Measurements from ENCODE around the gene SPARCL1.

The SPARCL1 gene

GRCh38 chr4:87502580-87503238, 26.5 kb downstream of the SPARCL1 start:
- H3K27me3 ChIP-seq (ENCODE audit: control insufficient read depth, insufficient read depth, low read length) = no peaks in the 10 kb centered on the region
- no peak for TF ChIP-seq CTCF (IDR thresholded peaks at IDR 0.05)
- H3K27ac ChIP-seq = no peak overlapping the region
- H2AFZ ChIP-seq = no peak overlapping the region
- H3K4me3 ChIP-seq (ENCODE audit: low read depth, low read length) = no peak overlapping the region
- no peaks in the 10 kb centered on the region for H3K4me1 ChIP-seq
- H3K36me3 ChIP-seq (ENCODE audit: control insufficient read depth, insufficient read depth, low read length) = no peaks in the 10 kb centered on the region
- no peaks in the 10 kb centered on the region for H3K9me3 ChIP-seq (ENCODE audit: control insufficient read depth, low read length)
- H3K4me2 ChIP-seq (ENCODE audit: low read length) = peak overlapping the region; percentile 18
- H3K79me2 ChIP-seq = no peaks in the 10 kb centered on the region
- no peak overlapping the region for H3K9ac ChIP-seq

DNA sequence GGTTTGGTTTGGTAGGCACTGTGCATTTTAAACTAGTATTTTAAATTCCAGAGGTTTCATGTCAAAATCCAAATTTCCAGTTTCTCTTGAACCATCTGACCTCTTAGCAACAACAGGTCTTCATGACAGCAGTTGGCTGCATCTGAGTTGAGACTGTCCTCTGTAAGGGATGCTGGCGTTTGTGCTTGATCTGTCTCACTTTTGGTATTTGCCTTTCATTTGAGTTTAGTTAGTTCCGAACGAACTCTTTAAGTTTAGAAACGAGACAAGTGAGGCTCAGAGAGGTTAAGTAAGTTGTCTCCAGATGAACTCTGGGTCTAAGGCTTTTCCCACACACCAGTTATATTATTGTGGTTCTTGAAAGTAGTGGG, 29.1 kb downstream of the SPARCL1 start:
- no peaks in the 10 kb centered on the region for H3K9me3 ChIP-seq (ENCODE audit: control insufficient read depth, low read length)
- H3K4me2 ChIP-seq (ENCODE audit: low read length) = no peak overlapping the region
- H3K36me3 ChIP-seq (ENCODE audit: control insufficient read depth, insufficient read depth, low read length) = no peaks in the 10 kb centered on the region
- H3K4me3 ChIP-seq (ENCODE audit: low read depth, low read length) = no peak overlapping the region
- H2AFZ ChIP-seq = no peak overlapping the region
- no peaks in the 10 kb centered on the region for H3K4me1 ChIP-seq
- TF ChIP-seq CTCF (IDR thresholded peaks at IDR 0.05) = no peak
- H3K79me2 ChIP-seq = no peaks in the 10 kb centered on the region
- H3K9ac ChIP-seq = no peak overlapping the region
- H3K27me3 ChIP-seq (ENCODE audit: control insufficient read depth, insufficient read depth, low read length) = no peaks in the 10 kb centered on the region
- no peak overlapping the region for H3K27ac ChIP-seq

DNA sequence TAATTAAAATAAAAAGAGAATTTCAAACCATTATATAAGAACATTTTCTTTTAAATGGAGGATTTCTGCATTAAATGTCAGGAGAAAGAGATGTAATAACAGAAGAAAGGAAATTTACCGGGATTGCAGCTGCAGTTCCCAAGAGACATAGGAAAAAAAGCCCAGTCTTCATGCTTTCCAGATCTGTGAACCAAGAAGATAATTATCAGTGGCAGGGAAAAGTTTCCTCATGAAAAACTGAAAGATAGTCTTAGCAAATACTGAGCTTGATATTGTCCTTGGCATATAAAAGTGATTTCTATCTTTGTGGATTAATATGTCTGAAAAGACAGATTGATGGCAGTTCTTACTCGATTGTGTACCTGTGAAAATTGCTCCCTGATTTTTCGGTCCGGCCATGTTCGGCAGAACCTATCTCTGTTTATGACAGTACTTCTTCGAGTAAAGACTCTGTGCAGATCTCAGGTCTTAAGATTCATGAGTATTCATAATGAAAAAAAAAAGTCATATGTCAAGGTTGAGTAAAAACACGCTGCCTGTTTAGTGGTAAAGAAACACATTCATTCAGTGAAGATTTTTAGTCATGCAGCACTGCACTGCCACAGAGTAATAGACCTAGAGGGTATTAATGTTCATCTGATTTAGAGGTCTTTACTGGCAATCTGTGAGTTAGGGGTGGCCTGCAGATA, 29.6 kb downstream of the SPARCL1 start:
- no peak overlapping the region for H3K4me3 ChIP-seq (ENCODE audit: low read depth, low read length)
- H3K79me2 ChIP-seq = no peaks in the 10 kb centered on the region
- no peaks in the 10 kb centered on the region for H3K9me3 ChIP-seq (ENCODE audit: control insufficient read depth, low read length)
- no peak overlapping the region for H3K27ac ChIP-seq
- no peak for TF ChIP-seq CTCF (IDR thresholded peaks at IDR 0.05)
- H3K4me2 ChIP-seq (ENCODE audit: low read length) = no peak overlapping the region
- no peak overlapping the region for H2AFZ ChIP-seq
- H3K9ac ChIP-seq = no peak overlapping the region
- H3K4me1 ChIP-seq = no peaks in the 10 kb centered on the region
- H3K36me3 ChIP-seq (ENCODE audit: control insufficient read depth, insufficient read depth, low read length) = no peaks in the 10 kb centered on the region
- no peaks in the 10 kb centered on the region for H3K27me3 ChIP-seq (ENCODE audit: control insufficient read depth, insufficient read depth, low read length)

GRCh38 chr4:87498446-87498900, 30.7 kb downstream of the SPARCL1 start:
- H3K36me3 ChIP-seq (ENCODE audit: control insufficient read depth, insufficient read depth, low read length) = no peaks in the 10 kb centered on the region
- no peak overlapping the region for H3K9ac ChIP-seq
- no peaks in the 10 kb centered on the region for H3K4me1 ChIP-seq
- H3K4me3 ChIP-seq (ENCODE audit: low read depth, low read length) = no peak overlapping the region
- no peaks in the 10 kb centered on the region for H3K27me3 ChIP-seq (ENCODE audit: control insufficient read depth, insufficient read depth, low read length)
- TF ChIP-seq CTCF (IDR thresholded peaks at IDR 0.05) = no peak
- H3K27ac ChIP-seq = no peak overlapping the region
- H3K9me3 ChIP-seq (ENCODE audit: control insufficient read depth, low read length) = no peaks in the 10 kb centered on the region
- no peak overlapping the region for H2AFZ ChIP-seq
- no peaks in the 10 kb centered on the region for H3K79me2 ChIP-seq
- no peak overlapping the region for H3K4me2 ChIP-seq (ENCODE audit: low read length)

- H3K36me3 ChIP-seq (ENCODE audit: control insufficient read depth, insufficient read depth, low read length) = no peaks in the 10 kb centered on the region
- H3K9ac ChIP-seq = no peak overlapping the region
- no peak overlapping the region for H2AFZ ChIP-seq
- no peaks in the 10 kb centered on the region for H3K4me1 ChIP-seq
- no peaks in the 10 kb centered on the region for H3K79me2 ChIP-seq
- no peaks in the 10 kb centered on the region for H3K9me3 ChIP-seq (ENCODE audit: control insufficient read depth, low read length)
- no peak for TF ChIP-seq CTCF (IDR thresholded peaks at IDR 0.05)
- H3K4me3 ChIP-seq (ENCODE audit: low read depth, low read length) = no peak overlapping the region
- no peak overlapping the region for H3K4me2 ChIP-seq (ENCODE audit: low read length)
- no peaks in the 10 kb centered on the region for H3K27me3 ChIP-seq (ENCODE audit: control insufficient read depth, insufficient read depth, low read length)
- H3K27ac ChIP-seq = no peak overlapping the region
Observed at GRCh38 chr4:87497578-87497977, 31.6 kb downstream of the SPARCL1 start.
